ENCODE data around the gene PPIL4.

- no peak for TF ChIP-seq POLR2A (IDR thresholded peaks at IDR 0.05)
- TF ChIP-seq CTCF (IDR thresholded peaks at IDR 0.05) = no peak
These were observed 52.0 kb downstream of the PPIL4 start for GRCh38 chr6:149493761-149494320.
